ENCODE results near the gene MAPK8. TPM values are rescaled to one million over a fixed set of nuclear protein-coding genes. Genes with fewer than 3 reads are reported as not detected.

The MAPK8 gene
- polyA plus RNA-seq: 10 to 100 TPM; 12.4 to 41.2 (median 22.3) TPM
- long read RNA-seq, donor 1, partial matches to known transcripts: 25 of 26 reads
- long read RNA-seq, donor 1, other reads (novel, unspliced or antisense): 0 of 26 reads
- long read RNA-seq, donor 2, full-length matches to known transcripts: 1 of 1 reads
- long read RNA-seq, donor 2, partial matches to known transcripts: 0 of 1 reads
- long read RNA-seq, donor 2, other reads (novel, unspliced or antisense): 0 of 1 reads
- long read RNA-seq, donor 3, partial matches to known transcripts: 0 of 1 reads
- long read RNA-seq, donor 3, other reads (novel, unspliced or antisense): 0 of 1 reads
- long read RNA-seq, donor 4: 0 reads
- long read RNA-seq, donor 5: 0 reads
- long read RNA-seq, donor 6, partial matches to known transcripts: 0 of 1 reads
- long read RNA-seq, donor 6, other reads (novel, unspliced or antisense): 0 of 1 reads
- long read RNA-seq, donor 7: 0 reads
- long read RNA-seq, donor 8: 0 reads
- long read RNA-seq, donor 9: 0 reads
- long read RNA-seq, donor 10: 0 reads

DNA sequence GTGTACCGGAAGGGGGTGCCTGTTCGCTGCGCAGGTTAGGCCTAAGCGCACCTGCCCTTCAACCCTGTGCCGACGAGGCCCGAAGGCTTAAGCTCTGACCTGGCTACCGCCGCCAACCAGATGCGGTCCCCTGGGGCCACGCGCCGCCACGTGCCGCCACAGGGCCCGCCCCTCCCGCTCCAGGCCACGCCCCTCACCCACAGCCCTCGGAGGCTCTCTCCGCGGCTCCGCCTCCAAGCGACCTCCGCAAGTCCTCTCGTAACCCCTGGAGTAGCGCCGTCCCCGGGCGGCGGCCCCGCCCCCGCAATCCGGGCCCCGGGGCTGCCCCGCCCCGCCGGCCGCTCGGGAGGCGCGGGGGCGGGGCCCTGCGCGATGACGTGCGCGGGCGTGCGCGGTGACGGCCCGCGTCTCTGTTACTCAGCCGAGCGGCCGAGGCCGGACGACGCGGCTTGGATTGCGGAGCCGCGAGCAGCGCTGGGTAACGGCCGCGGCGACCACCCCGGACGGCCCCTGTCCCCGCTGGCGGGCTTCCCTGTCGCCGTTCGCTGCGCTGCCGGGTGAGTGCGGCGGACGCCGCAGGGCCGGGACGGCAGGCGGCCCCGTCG is at the start of gene MAPK8:
TSS of gene MAPK8 (plus strand) at position 413 of the 605 bp plus-strand sequence. CDS start 94,984 bp downstream, outside the sequence.
- 0 to 1% (median 1%) methylated on average over 26 to 86 of the region's 86 CpGs for WGBS, 3 donors
- Histone ChIP-seq H3K9me3 (ENCODE audit: control insufficient read depth in 2 of 2, insufficient read depth in 1 of 2, low read depth in 1 of 2, low read length in 1 of 2) (no peaks in the 10 kb centered on the region), H3K4me3 (ENCODE audit: low read depth in 1 of 3, low read length in 3 of 3) (peak within 1 kb of the TSS; percentile 72 to 90 (median 89)), H3K27me3 (ENCODE audit: control insufficient read depth in 3 of 3, insufficient read depth in 3 of 3, low read length in 3 of 3) (no peaks in the 10 kb centered on the region), H3K36me3 (ENCODE audit: control insufficient read depth in 3 of 3, insufficient read depth in 2 of 3, low read depth in 1 of 3, low read length in 3 of 3) (no peaks in the 10 kb centered on the region), H3K27ac (ENCODE audit: low read depth in 1 of 3, low read length in 2 of 3) (peak within 1 kb of the TSS; percentile 67 to 95 (median 95)), H3K4me1 (ENCODE audit: control insufficient read depth in 3 of 3, insufficient read depth in 2 of 3, low read depth in 1 of 3, low read length in 2 of 3) (peaks cover 0 to 5% (median 3%) of the 10 kb centered on the region in 3 donors)
- FAIRE-seq (no peak), DNase-seq (peak; percentile 93 to 96)

DNA sequence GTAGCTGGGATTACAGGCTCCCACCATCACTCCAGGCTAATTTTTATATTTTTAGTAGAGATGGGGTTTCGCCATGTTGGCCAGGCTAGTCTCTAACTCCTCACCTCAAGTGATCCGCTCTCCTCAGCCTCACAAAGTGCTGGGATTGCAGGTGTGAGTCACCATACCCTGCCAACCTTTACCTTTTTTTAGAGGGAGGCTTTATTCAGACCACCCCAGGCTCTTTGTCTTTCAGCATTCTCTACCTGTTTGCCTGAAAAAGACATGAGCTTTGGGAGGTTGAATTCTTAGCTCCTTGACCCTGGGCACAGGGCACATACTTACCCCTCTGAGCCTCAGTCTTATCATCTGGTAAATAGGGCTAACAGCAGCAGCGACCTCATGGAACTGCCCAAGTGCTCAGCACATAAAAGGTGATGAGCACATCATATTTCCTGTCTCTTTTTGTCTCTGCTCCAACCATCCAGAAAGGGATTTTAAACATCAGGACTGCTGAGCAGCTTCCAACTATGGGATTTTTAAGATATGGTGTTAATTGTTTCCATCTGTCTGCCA is 49.0 kb upstream of the MAPK8 start:
- Histone ChIP-seq H3K9me3 (ENCODE audit: control insufficient read depth in 2 of 2, insufficient read depth in 1 of 2, low read depth in 1 of 2, low read length in 1 of 2) (no peaks in the 10 kb centered on the region), H3K27ac (ENCODE audit: low read depth in 1 of 3, low read length in 2 of 3) (no peak overlapping the region), H3K4me1 (ENCODE audit: control insufficient read depth in 3 of 3, insufficient read depth in 2 of 3, low read depth in 1 of 3, low read length in 2 of 3) (no peaks in the 10 kb centered on the region), H3K36me3 (ENCODE audit: control insufficient read depth in 3 of 3, insufficient read depth in 2 of 3, low read depth in 1 of 3, low read length in 3 of 3) (no peaks in the 10 kb centered on the region), H3K27me3 (ENCODE audit: control insufficient read depth in 3 of 3, insufficient read depth in 3 of 3, low read length in 3 of 3) (peaks cover 0 to 4% (median 2%) of the 10 kb centered on the region in 3 donors), H3K4me3 (ENCODE audit: low read depth in 1 of 3, low read length in 3 of 3) (no peak overlapping the region)
- DNase-seq (no peak), FAIRE-seq (no peak)
- 82 to 88% (median 87%) methylated on average over 3 of the region's 3 CpGs for WGBS, 3 donors

DNA sequence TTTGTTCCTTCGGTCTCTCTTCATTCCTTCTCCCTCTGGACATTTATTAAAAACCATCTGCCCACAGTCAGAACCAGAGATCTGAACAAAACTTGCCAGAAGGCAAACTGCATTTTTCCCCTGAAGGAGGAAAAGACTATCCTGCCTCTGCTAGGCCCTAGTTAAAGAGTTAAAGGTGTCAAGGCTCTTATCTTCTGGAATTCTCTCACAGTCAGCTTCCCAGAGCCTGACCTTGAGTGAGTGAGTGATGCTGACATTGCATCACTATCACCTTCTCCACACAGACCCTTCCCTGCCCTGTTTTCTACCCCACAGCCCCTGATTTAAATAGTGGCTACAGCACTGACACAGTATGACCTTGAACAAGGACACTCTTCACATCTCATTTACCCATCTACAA is 48.4 kb upstream of the MAPK8 start:
- no peaks in the 10 kb centered on the region for H3K36me3 ChIP-seq (ENCODE audit: control insufficient read depth in 3 of 3, insufficient read depth in 2 of 3, low read depth in 1 of 3, low read length in 3 of 3)
- FAIRE-seq (no peak), DNase-seq (no peak)
- no peak overlapping the region for H3K4me3 ChIP-seq (ENCODE audit: low read depth in 1 of 3, low read length in 3 of 3)
- H3K27ac ChIP-seq (ENCODE audit: low read depth in 1 of 3, low read length in 2 of 3): no peak overlapping the region
- WGBS, 3 donors: 83 to 95% (median 83%) methylated on average over 1 of the region's 1 CpG
- no peaks in the 10 kb centered on the region for H3K4me1 ChIP-seq (ENCODE audit: control insufficient read depth in 3 of 3, insufficient read depth in 2 of 3, low read depth in 1 of 3, low read length in 2 of 3)
- H3K27me3 ChIP-seq (ENCODE audit: control insufficient read depth in 3 of 3, insufficient read depth in 3 of 3, low read length in 3 of 3): peaks cover 0 to 4% (median 2%) of the 10 kb centered on the region in 3 donors
- H3K9me3 ChIP-seq (ENCODE audit: control insufficient read depth in 2 of 2, insufficient read depth in 1 of 2, low read depth in 1 of 2, low read length in 1 of 2): no peaks in the 10 kb centered on the region

DNA sequence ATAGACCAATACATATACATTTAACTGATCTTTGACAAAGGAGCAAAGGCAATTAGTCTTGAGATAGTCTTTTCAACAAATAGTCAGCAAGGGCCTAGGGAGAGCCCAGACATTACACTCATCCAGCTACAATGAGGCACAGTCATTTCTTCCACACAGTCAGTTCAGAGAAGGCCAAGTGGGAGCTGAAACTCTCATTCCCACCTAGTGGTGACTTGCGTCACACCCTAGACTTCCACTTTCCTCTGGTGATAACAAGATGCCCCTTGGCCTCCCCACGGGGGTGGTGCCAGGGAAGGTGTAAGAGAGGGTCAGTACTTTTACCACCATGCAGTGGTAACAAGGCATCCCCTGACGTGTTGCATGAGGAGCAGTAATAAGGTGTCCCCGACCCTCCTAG is 39.9 kb upstream of the MAPK8 start:
- no peaks in the 10 kb centered on the region for H3K36me3 ChIP-seq (ENCODE audit: control insufficient read depth in 3 of 3, insufficient read depth in 2 of 3, low read depth in 1 of 3, low read length in 3 of 3)
- 58 to 70% (median 63%) methylated on average over 4 of the region's 4 CpGs for WGBS, 3 donors
- H3K4me3 ChIP-seq (ENCODE audit: low read depth in 1 of 3, low read length in 3 of 3): no peak overlapping the region
- DNase-seq (no peak), FAIRE-seq (no peak)
- no peaks in the 10 kb centered on the region for H3K4me1 ChIP-seq (ENCODE audit: control insufficient read depth in 3 of 3, insufficient read depth in 2 of 3, low read depth in 1 of 3, low read length in 2 of 3)
- H3K9me3 ChIP-seq (ENCODE audit: control insufficient read depth in 2 of 2, insufficient read depth in 1 of 2, low read depth in 1 of 2, low read length in 1 of 2): no peaks in the 10 kb centered on the region
- no peak overlapping the region for H3K27ac ChIP-seq (ENCODE audit: low read depth in 1 of 3, low read length in 2 of 3)
- peaks cover 0 to 2% (median 0%) of the 10 kb centered on the region in 3 donors for H3K27me3 ChIP-seq (ENCODE audit: control insufficient read depth in 3 of 3, insufficient read depth in 3 of 3, low read length in 3 of 3)

DNA sequence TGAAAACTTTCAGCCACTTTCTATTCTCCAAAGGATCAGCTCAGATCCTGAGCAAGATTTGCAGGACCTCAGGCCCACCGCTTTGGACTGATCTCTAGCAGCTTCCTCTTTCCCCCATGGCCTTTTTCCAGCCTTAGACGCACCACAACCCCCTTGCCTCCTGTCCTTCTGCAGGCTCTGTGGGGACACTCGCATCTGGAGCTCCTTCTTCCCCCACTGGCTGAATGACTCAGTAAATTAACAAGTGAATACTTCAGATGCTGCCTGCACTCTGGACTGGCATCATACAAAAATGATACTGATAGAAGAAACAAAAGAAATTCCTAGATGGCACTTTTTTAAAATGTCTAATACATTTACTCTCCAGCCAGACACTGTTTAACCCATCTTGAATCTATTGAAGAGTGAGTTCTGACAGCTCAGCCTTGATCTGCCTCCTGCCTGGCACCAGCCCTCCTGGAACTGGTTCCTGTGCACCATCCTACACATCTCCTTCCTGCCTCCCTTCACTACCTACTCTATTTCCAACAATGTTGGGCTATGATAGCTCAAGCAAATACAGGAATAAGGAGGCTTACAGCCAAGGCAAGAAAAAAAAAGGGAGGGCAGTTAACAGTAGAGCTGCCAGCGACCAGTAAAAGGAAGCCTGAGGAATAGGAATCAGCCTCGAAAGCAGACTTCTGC is 35.3 kb upstream of the MAPK8 start:
- Histone ChIP-seq H3K36me3 (ENCODE audit: control insufficient read depth in 3 of 3, insufficient read depth in 2 of 3, low read depth in 1 of 3, low read length in 3 of 3) (no peaks in the 10 kb centered on the region), H3K4me1 (ENCODE audit: control insufficient read depth in 3 of 3, insufficient read depth in 2 of 3, low read depth in 1 of 3, low read length in 2 of 3) (no peaks in the 10 kb centered on the region), H3K27ac (ENCODE audit: low read depth in 1 of 3, low read length in 2 of 3) (no peak overlapping the region), H3K4me3 (ENCODE audit: low read depth in 1 of 3, low read length in 3 of 3) (no peak overlapping the region), H3K9me3 (ENCODE audit: control insufficient read depth in 2 of 2, insufficient read depth in 1 of 2, low read depth in 1 of 2, low read length in 1 of 2) (no peaks in the 10 kb centered on the region), H3K27me3 (ENCODE audit: control insufficient read depth in 3 of 3, insufficient read depth in 3 of 3, low read length in 3 of 3) (peaks cover 0 to 2% (median 0%) of the 10 kb centered on the region in 3 donors)
- DNase-seq (no peak), FAIRE-seq (no peak)
- 68 to 82% (median 78%) methylated on average over 5 of the region's 5 CpGs for WGBS, 3 donors

DNA sequence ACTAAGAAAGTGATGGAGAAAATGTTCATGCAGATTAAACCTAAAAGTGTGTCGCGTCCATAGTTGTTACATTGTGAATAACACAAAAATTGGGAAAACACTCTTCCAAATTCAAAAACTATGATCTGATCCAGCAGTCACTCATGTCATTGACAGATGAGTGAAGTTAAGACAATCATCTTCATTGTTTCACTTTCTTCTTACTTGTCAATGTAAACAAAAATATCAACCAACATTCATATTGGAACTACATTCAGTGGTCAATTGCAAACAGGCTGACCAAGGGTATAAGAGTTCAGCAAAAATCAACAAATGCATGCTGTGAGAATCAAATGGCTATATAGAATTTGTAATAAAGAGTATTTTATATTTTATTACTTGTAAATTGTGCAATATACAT is 33.8 kb upstream of the MAPK8 start:
- H3K4me1 ChIP-seq (ENCODE audit: control insufficient read depth in 3 of 3, insufficient read depth in 2 of 3, low read depth in 1 of 3, low read length in 2 of 3): no peaks in the 10 kb centered on the region
- DNase-seq: no peak
- no peak for FAIRE-seq
- no peaks in the 10 kb centered on the region for H3K36me3 ChIP-seq (ENCODE audit: control insufficient read depth in 3 of 3, insufficient read depth in 2 of 3, low read depth in 1 of 3, low read length in 3 of 3)
- no peaks in the 10 kb centered on the region for H3K9me3 ChIP-seq (ENCODE audit: control insufficient read depth in 2 of 2, insufficient read depth in 1 of 2, low read depth in 1 of 2, low read length in 1 of 2)
- WGBS, 3 donors: 97 to 99% (median 98%) methylated on average over 2 of the region's 2 CpGs
- no peak overlapping the region for H3K4me3 ChIP-seq (ENCODE audit: low read depth in 1 of 3, low read length in 3 of 3)
- H3K27me3 ChIP-seq (ENCODE audit: control insufficient read depth in 3 of 3, insufficient read depth in 3 of 3, low read length in 3 of 3): no peaks in the 10 kb centered on the region
- no peak overlapping the region for H3K27ac ChIP-seq (ENCODE audit: low read depth in 1 of 3, low read length in 2 of 3)

DNA sequence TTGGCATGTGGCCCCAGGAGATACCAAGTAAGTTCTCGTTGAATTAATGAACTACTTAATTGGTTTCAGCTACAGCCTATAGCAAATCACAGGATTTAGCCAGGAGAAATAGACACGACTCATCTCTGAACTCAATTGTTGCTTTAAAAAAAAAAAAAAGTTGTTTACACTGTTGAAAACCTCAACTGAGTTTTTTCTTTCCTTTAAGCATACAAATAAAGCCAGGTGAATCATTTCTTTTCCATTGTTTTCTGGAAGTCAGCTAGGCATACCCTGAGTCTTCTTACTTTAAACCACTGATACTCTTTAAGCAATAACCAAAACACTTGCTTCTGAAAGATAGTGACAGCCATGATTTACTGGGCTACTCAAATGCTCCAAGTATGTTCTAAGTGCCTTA is 32.7 kb upstream of the MAPK8 start:
- Histone ChIP-seq H3K4me1 (ENCODE audit: control insufficient read depth in 3 of 3, insufficient read depth in 2 of 3, low read depth in 1 of 3, low read length in 2 of 3) (no peaks in the 10 kb centered on the region), H3K27me3 (ENCODE audit: control insufficient read depth in 3 of 3, insufficient read depth in 3 of 3, low read length in 3 of 3) (no peaks in the 10 kb centered on the region), H3K36me3 (ENCODE audit: control insufficient read depth in 3 of 3, insufficient read depth in 2 of 3, low read depth in 1 of 3, low read length in 3 of 3) (no peaks in the 10 kb centered on the region), H3K27ac (ENCODE audit: low read depth in 1 of 3, low read length in 2 of 3) (no peak overlapping the region), H3K9me3 (ENCODE audit: control insufficient read depth in 2 of 2, insufficient read depth in 1 of 2, low read depth in 1 of 2, low read length in 1 of 2) (no peaks in the 10 kb centered on the region), H3K4me3 (ENCODE audit: low read depth in 1 of 3, low read length in 3 of 3) (no peak overlapping the region)
- DNase-seq (no peak), FAIRE-seq (no peak)
- WGBS, 3 donors: 62 to 76% (median 65%) methylated on average over 2 of the region's 2 CpGs

DNA sequence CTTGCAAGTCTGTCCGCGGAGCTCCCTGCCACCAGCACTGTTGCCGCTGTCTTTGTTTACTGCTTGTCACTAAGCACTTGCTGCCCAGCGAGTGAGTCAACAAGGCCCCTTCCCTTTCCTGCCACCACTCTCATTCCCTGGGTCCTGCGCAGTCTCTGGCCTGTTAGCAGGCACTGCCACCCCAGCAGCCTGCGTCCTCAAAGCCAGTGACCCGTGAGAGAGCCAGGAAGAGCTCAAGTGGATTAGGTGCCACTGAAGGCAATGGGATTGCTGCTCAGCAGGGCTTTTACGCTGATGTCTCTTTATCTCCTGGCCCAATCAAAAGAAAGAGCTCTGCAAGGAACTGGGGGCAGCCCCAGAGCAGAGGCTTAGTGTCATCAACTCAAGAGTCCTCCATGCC is 31.8 kb upstream of the MAPK8 start, which contains the start of gene FRMPD2:
TSS of gene FRMPD2 (minus strand) at position 61 of the 400 bp plus-strand sequence. CDS start 129 bp downstream, outside the sequence.
- DNase-seq (no peak), FAIRE-seq (no peak)
- H3K4me1 ChIP-seq (ENCODE audit: control insufficient read depth in 3 of 3, insufficient read depth in 2 of 3, low read depth in 1 of 3, low read length in 2 of 3): no peaks in the 10 kb centered on the region
- no peak within 1 kb of the TSS for H3K4me3 ChIP-seq (ENCODE audit: low read depth in 1 of 3, low read length in 3 of 3)
- no peaks in the 10 kb centered on the region for H3K9me3 ChIP-seq (ENCODE audit: control insufficient read depth in 2 of 2, insufficient read depth in 1 of 2, low read depth in 1 of 2, low read length in 1 of 2)
- no peaks in the 10 kb centered on the region for H3K27me3 ChIP-seq (ENCODE audit: control insufficient read depth in 3 of 3, insufficient read depth in 3 of 3, low read length in 3 of 3)
- H3K27ac ChIP-seq (ENCODE audit: low read depth in 1 of 3, low read length in 2 of 3): no peak within 1 kb of the TSS
- H3K36me3 ChIP-seq (ENCODE audit: control insufficient read depth in 3 of 3, insufficient read depth in 2 of 3, low read depth in 1 of 3, low read length in 3 of 3): no peaks in the 10 kb centered on the region
- WGBS, 3 donors: 78 to 83% (median 81%) methylated on average over 8 of the region's 8 CpGs
